H9 (cell line): ENCODE data around the gene WDR82. TPM values are rescaled to one million over a fixed set of nuclear protein-coding genes. Genes with fewer than 3 reads are reported as not detected.

Experiments used
- DNase-seq: peaks from one replicate; pipeline ENCODE4 v3.0.0-alpha.2; 2017
- H2AFZ ChIP-seq: one replicate; pipeline ENCODE4 v1.6.1; 2013; ENCODE audit warnings: mild to moderate bottlenecking, low read length, control low read depth, moderate library complexity
- H2AK5ac ChIP-seq: 2 replicates; pipeline ENCODE4 v1.6.1; 2013; ENCODE audit warnings: low read length, control low read depth, mixed read lengths; ENCODE audit not compliant: insufficient read length
- H2BK120ac ChIP-seq: one replicate; pipeline ENCODE4 v1.6.1; 2013; ENCODE audit warnings: low read depth, mild to moderate bottlenecking, low read length, control low read depth, inconsistent platforms; ENCODE audit not compliant: poor library complexity, severe bottlenecking
- H2BK12ac ChIP-seq: 2 replicates; pipeline ENCODE4 v1.6.1; 2013; ENCODE audit warnings: low read length, control low read depth, mixed read lengths, low read depth; ENCODE audit not compliant: insufficient read length
- H2BK15ac ChIP-seq: 2 replicates; pipeline ENCODE4 v1.6.1; 2013; ENCODE audit warnings: low read depth, low read length, control low read depth
- H2BK20ac ChIP-seq: one replicate; pipeline ENCODE4 v1.6.1; 2013; ENCODE audit warnings: low read depth, mild to moderate bottlenecking, low read length, control low read depth, inconsistent platforms; ENCODE audit not compliant: poor library complexity, severe bottlenecking
- H2BK5ac ChIP-seq: 2 replicates; pipeline ENCODE4 v1.6.1; 2013; ENCODE audit warnings: low read length, control low read depth, mixed read lengths; ENCODE audit not compliant: insufficient read length
- H3K14ac ChIP-seq: 2 replicates; pipeline ENCODE4 v1.6.1; 2013; ENCODE audit warnings: low read length, control low read depth; ENCODE audit not compliant: insufficient read depth
- H3K18ac ChIP-seq: 2 replicates; pipeline ENCODE4 v1.6.1; 2013; ENCODE audit warnings: low read depth, mild to moderate bottlenecking, mixed read lengths, low read length, control low read depth; ENCODE audit not compliant: insufficient read length
- H3K23ac ChIP-seq: 2 replicates; pipeline ENCODE4 v1.6.1; 2013; ENCODE audit warnings: low read length, control low read depth, mixed read lengths, low read depth; ENCODE audit not compliant: insufficient read length
- H3K23me2 ChIP-seq: 2 replicates; pipeline ENCODE4 v1.6.1; 2013; ENCODE audit warnings: low read depth, mild to moderate bottlenecking, mixed read lengths, low read length, control low read depth; ENCODE audit not compliant: insufficient read length, poor library complexity, severe bottlenecking
- H3K27ac ChIP-seq: 2 replicates; pipeline ENCODE4 v1.5.1; 2013; ENCODE audit warnings: low read length, control low read depth, mixed read lengths, low read depth; ENCODE audit not compliant: insufficient read length
- H3K27me3 ChIP-seq: 2 replicates; pipeline ENCODE4 v1.6.1; 2013; ENCODE audit warnings: low read length, control low read depth, inconsistent platforms; ENCODE audit not compliant: insufficient read depth
- H3K4ac ChIP-seq: 2 replicates; pipeline ENCODE4 v1.6.1; 2013; ENCODE audit warnings: low read depth, mild to moderate bottlenecking, control low read depth, inconsistent platforms, low read length, moderate library complexity
- H3K4me1 ChIP-seq: 2 replicates; pipeline ENCODE4 v1.6.1; 2013; ENCODE audit warnings: low read length, control low read depth, inconsistent platforms; ENCODE audit not compliant: insufficient read depth
- H3K4me2 ChIP-seq: 2 replicates; pipeline ENCODE4 v1.6.1; 2013; ENCODE audit warnings: low read length, control low read depth, mixed read lengths; ENCODE audit not compliant: insufficient read length, insufficient read depth
- H3K56ac ChIP-seq: 2 replicates; pipeline ENCODE4 v1.6.1; 2013; ENCODE audit warnings: low read depth, mild to moderate bottlenecking, mixed read lengths, low read length, control low read depth; ENCODE audit not compliant: insufficient read length
- H3K79me1 ChIP-seq: 2 replicates; pipeline ENCODE4 v1.6.1; 2013; ENCODE audit warnings: low read depth, mild to moderate bottlenecking, moderate library complexity, low read length, control low read depth, inconsistent platforms; ENCODE audit not compliant: insufficient read depth, poor library complexity, severe bottlenecking
- H3K79me2 ChIP-seq: 2 replicates; pipeline ENCODE4 v1.6.1; 2013; ENCODE audit warnings: low read length, control low read depth, inconsistent platforms; ENCODE audit not compliant: insufficient read depth
- H3K9ac ChIP-seq: 2 replicates; pipeline ENCODE4 v1.6.1; 2013; ENCODE audit warnings: low read length, control low read depth, mixed read lengths; ENCODE audit not compliant: insufficient read length; ENCODE audit errors: extremely low read depth
- H3K9me3 ChIP-seq: one replicate; pipeline ENCODE4 v1.6.1; 2013; ENCODE audit warnings: low read depth, low read length, inconsistent platforms; ENCODE audit not compliant: control insufficient read depth
- H3T11ph ChIP-seq: one replicate; pipeline ENCODE4 v1.6.1; 2013; ENCODE audit warnings: mild to moderate bottlenecking, low read length, control low read depth, inconsistent platforms
- H4K20me1 ChIP-seq: one replicate; pipeline ENCODE4 v1.6.1; 2013; ENCODE audit not compliant: control insufficient read depth, insufficient read length, insufficient read depth
- H4K5ac ChIP-seq: 2 replicates; pipeline ENCODE4 v1.6.1; 2013; ENCODE audit warnings: low read depth, mild to moderate bottlenecking, mixed read lengths, low read length, control low read depth; ENCODE audit not compliant: insufficient read length
- H4K8ac ChIP-seq: replicated peaks from 2 replicates; pipeline ENCODE4 v1.6.1; 2013; ENCODE audit warnings: low read length, control low read depth, mixed read lengths, low read depth; ENCODE audit not compliant: insufficient read length
- H4K91ac ChIP-seq: 2 replicates; pipeline ENCODE4 v1.6.1; 2013; ENCODE audit warnings: low read depth, mild to moderate bottlenecking, moderate library complexity, mixed read lengths, low read length, control low read depth; ENCODE audit not compliant: insufficient read length
- H3K27ac Mint-ChIP-seq, 3 experiments: 2 replicates in 2 of 3; 3 replicates in 1 of 3; pipeline ENCODE4 v1.8.0; 2020 to 2021; ENCODE audit warnings: mixed read lengths in 3 of 3, mild to moderate bottlenecking in 1 of 3, moderate library complexity in 1 of 3
- H3K27me3 Mint-ChIP-seq: 2 replicates; pipeline ENCODE4 v1.8.0; 2021; ENCODE audit warnings: low read depth, mild to moderate bottlenecking, moderate library complexity, mixed read lengths
- H3K36me3 Mint-ChIP-seq, 3 experiments: 2 replicates in 2 of 3; 3 replicates in 1 of 3; pipeline ENCODE4 v1.8.0; 2020 to 2021; ENCODE audit warnings: low read depth in 3 of 3, mixed read lengths in 3 of 3; ENCODE audit not compliant: insufficient read depth in 1 of 3
- H3K4me1 Mint-ChIP-seq, 2 experiments: 2 replicates each; pipeline ENCODE4 v1.8.0; 2020; ENCODE audit warnings: mixed read lengths in 2 of 2
- H3K4me3 Mint-ChIP-seq, 2 experiments: 2 replicates in 1 of 2; 3 replicates in 1 of 2; pipeline ENCODE4 v1.8.0; 2020 to 2021; ENCODE audit warnings: mild to moderate bottlenecking in 2 of 2, mixed read lengths in 2 of 2, moderate library complexity in 1 of 2
- H3K9me3 Mint-ChIP-seq, 2 experiments: 2 replicates in 1 of 2; 3 replicates in 1 of 2; pipeline ENCODE4 v1.8.0; 2020; ENCODE audit warnings: mild to moderate bottlenecking in 2 of 2, mixed read lengths in 2 of 2, moderate library complexity in 1 of 2
- WGBS: extraction: QIAGEN DNeasy Blood & Tissue Kit; methylation state at CpG from one replicate; pipeline ENCODE4 v1.1.7; 2013; ENCODE audit warnings: missing lambda C conversion rate, low lambda C conversion rate, mixed read lengths; ENCODE audit not compliant: insufficient read length; ENCODE audit errors: extremely low coverage; 5-methylcytosine and 5-hydroxymethylcytosine counted together
- total RNA-seq: library from RNA; stranded (reverse); gene quantifications from 2 replicates; pipeline ENCODE4 v1.2.1, GENCODE V29; 2021
- TF ChIP-seq, protein P1 (sequence below): fragments of 200-600 bp; sonication (generic); conservative IDR thresholded peaks from 3 replicates; pipeline ENCODE4 v1.8.0; 2021; ENCODE audit warnings: antibody characterized with exemption, mild to moderate bottlenecking

WDR82 gene
- total RNA-seq, 1 experiment from 2014 or later, result 83.1 TPM

DNA sequence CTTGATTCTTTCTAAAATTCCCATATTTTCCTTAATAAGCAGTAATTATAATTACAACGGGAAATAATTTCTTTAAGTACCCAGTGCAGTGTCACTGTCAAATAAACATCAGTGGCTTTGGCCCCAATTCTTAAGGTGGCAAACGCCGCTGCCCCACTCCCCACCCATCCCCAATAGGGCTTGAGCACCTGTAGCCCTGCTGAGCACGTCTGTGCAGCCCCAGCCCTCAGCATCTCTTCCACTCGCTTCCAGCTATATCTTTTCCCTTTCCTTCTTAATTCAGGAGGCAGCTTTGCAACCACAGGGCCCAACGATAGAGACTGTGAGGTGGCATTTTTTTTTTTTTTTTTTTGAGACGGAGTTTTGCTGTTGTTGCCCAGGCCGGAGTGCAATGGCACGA is 23.8 kb downstream of the WDR82 start:
- no peak for DNase-seq
- no peak overlapping the region for H3K4me2 ChIP-seq
- H2BK120ac ChIP-seq, result no peak overlapping the region
- no peak overlapping the region for H3T11ph ChIP-seq
- H2BK20ac ChIP-seq, result no peak overlapping the region
- no peak overlapping the region for H3K56ac ChIP-seq
- no peak overlapping the region for H4K5ac ChIP-seq
- no peaks in the 10 kb centered on the region; the same call in 1 of the 2 replicates for H3K27me3 ChIP-seq
- no peaks in the 10 kb centered on the region for H4K20me1 ChIP-seq
- no peaks in the 10 kb centered on the region for H3K4me1 ChIP-seq
- no peak overlapping the region for H3K4me3 Mint-ChIP-seq
- H3K4me1 Mint-ChIP-seq, result no peaks in the 10 kb centered on the region
- WGBS, result no CpG with 5 or more reads among the region's 9 CpGs
- H2AFZ ChIP-seq, result no peak overlapping the region
- H3K23ac ChIP-seq, result no peak overlapping the region
- H2BK12ac ChIP-seq, result no peak overlapping the region
- no peaks in the 10 kb centered on the region for H3K9me3 ChIP-seq
- TF ChIP-seq, protein P1, sequence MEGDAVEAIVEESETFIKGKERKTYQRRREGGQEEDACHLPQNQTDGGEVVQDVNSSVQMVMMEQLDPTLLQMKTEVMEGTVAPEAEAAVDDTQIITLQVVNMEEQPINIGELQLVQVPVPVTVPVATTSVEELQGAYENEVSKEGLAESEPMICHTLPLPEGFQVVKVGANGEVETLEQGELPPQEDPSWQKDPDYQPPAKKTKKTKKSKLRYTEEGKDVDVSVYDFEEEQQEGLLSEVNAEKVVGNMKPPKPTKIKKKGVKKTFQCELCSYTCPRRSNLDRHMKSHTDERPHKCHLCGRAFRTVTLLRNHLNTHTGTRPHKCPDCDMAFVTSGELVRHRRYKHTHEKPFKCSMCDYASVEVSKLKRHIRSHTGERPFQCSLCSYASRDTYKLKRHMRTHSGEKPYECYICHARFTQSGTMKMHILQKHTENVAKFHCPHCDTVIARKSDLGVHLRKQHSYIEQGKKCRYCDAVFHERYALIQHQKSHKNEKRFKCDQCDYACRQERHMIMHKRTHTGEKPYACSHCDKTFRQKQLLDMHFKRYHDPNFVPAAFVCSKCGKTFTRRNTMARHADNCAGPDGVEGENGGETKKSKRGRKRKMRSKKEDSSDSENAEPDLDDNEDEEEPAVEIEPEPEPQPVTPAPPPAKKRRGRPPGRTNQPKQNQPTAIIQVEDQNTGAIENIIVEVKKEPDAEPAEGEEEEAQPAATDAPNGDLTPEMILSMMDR, result no peak
- H3K27ac Mint-ChIP-seq, result peak overlapping the region in 1 of 3 experiments; percentile 61; a peak in 1 of 7 replicates
- no peaks in the 10 kb centered on the region for H3K23me2 ChIP-seq
- no peaks in the 10 kb centered on the region for H3K9me3 Mint-ChIP-seq
- no peak overlapping the region for H3K9ac ChIP-seq
- no peaks in the 10 kb centered on the region for H3K27me3 Mint-ChIP-seq
- no peak overlapping the region for H3K14ac ChIP-seq
- H3K79me1 ChIP-seq, result no peaks in the 10 kb centered on the region
- H3K18ac ChIP-seq, result no peak overlapping the region
- H2BK15ac ChIP-seq, result no peak overlapping the region
- H2AK5ac ChIP-seq, result no peak overlapping the region
- peaks cover 37 to 96% (median 69%) of the 10 kb centered on the region in 3 experiments; a peak in 6 of 7 replicates for H3K36me3 Mint-ChIP-seq
- no peaks in the 10 kb centered on the region for H3K79me2 ChIP-seq
- no peak overlapping the region for H3K4ac ChIP-seq
- H2BK5ac ChIP-seq, result no peak overlapping the region
- no peak overlapping the region for H4K8ac ChIP-seq
- H3K27ac ChIP-seq, result no peak overlapping the region
- H4K91ac ChIP-seq, result no peak overlapping the region
